ENCODE results near the gene MAP2K7.

MAP2K7 gene

DNA sequence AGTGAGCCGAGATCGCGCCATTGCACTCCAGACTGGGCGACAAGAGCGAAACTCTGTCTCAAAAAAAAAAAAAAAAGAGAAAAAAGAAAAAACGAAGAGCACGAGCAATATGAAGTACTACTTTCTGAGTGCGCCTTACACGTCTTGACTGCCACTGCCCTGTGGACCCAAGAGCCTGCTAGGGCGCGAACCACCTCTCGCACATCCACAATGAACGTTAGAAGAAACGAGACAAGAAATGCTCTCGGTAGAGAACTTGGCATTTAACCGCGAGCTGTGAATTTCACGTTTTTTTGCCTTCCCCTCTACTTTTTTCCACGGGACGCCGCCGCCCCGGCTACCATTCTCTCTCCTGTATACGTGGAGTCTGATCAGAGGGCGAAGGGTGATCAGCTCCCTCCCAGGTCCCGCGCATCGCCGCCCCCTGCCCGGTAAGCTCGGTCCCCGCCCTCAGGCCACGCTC is 39.3 kb downstream of the MAP2K7 start:
- Histone ChIP-seq H3K9me2 (replicated peaks; ENCODE audit: low read depth, low read length) (no peaks in the 10 kb centered on the region), H3K4me1 (ENCODE audit: insufficient read depth, low read length, poor library complexity, severe bottlenecking) (peaks cover 6% of the 10 kb centered on the region), H3K4me2 (ENCODE audit: low read depth, low read length, poor library complexity, severe bottlenecking) (peak overlapping the region; percentile 65), H3K9ac (ENCODE audit: low read depth, low read length, poor library complexity, severe bottlenecking) (peak overlapping the region; percentile 90), H3K36me3 (ENCODE audit: insufficient read depth, low read length) (peaks cover 3% of the 10 kb centered on the region; the same call in 1 of the 2 replicates), H2AFZ (ENCODE audit: low read length) (peak overlapping the region; percentile 91), H3K27me3 (ENCODE audit: insufficient read depth, low read length, poor library complexity, severe bottlenecking) (no peaks in the 10 kb centered on the region), H3K9me3 (ENCODE audit: insufficient read depth, low read depth, low read length) (no peaks in the 10 kb centered on the region), H4K20me1 (ENCODE audit: insufficient read depth, low read length, poor library complexity, severe bottlenecking) (no peaks in the 10 kb centered on the region), H3K4me3 (ENCODE audit: low read length, poor library complexity, severe bottlenecking) (peak overlapping the region; percentile 80), H3K79me2 (ENCODE audit: insufficient read depth, low read length) (peaks cover 31% of the 10 kb centered on the region), H3F3A (ENCODE audit: low read depth) (no peaks in the 10 kb centered on the region)
- TF ChIP-seq EZH2phosphoT487 (IDR thresholded peaks at IDR 0.05; ENCODE audit: borderline replicate concordance): no peak
- TF ChIP-seq, protein P1, sequence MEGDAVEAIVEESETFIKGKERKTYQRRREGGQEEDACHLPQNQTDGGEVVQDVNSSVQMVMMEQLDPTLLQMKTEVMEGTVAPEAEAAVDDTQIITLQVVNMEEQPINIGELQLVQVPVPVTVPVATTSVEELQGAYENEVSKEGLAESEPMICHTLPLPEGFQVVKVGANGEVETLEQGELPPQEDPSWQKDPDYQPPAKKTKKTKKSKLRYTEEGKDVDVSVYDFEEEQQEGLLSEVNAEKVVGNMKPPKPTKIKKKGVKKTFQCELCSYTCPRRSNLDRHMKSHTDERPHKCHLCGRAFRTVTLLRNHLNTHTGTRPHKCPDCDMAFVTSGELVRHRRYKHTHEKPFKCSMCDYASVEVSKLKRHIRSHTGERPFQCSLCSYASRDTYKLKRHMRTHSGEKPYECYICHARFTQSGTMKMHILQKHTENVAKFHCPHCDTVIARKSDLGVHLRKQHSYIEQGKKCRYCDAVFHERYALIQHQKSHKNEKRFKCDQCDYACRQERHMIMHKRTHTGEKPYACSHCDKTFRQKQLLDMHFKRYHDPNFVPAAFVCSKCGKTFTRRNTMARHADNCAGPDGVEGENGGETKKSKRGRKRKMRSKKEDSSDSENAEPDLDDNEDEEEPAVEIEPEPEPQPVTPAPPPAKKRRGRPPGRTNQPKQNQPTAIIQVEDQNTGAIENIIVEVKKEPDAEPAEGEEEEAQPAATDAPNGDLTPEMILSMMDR (conservative IDR thresholded peaks at IDR 0.05; ENCODE audit: low read length): no peak

DNA sequence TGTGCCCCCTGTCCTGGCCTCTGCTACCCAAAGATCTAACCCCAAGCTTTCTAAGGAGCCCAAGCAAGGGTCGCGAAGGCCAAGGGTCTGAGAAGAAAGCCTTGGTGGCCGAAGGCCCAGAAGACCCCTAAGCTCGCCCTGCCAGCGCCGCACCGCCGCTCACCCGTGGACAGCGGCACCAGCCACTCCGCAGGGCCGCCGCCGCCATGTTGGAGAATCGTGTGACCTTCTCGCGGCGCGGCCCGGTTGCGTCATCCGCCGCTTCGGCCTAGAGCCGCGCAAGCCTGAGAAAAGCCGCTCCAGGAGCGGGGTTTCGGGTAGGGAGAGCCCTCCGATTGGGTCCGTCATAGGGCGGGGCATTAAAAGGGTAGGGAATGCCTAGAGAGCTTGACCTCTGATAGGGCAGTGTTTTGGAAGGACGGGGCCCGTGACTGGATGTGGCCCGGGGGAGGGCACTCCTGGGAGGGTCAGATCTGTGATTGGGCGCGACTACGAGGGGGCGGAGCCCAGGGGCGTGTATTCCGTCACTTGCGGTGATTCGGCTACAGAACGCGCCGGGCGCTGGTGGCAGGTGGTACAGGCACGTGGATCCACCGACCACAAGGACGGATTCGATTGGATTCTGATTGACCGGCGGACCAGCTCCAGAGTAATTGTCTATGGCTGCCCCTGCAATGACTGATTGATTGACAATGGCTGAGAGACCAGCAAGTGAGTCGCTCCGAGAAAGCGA is 39.9 kb downstream of the MAP2K7 start, which contains the start of gene TIMM44:
TSS of gene TIMM44 (minus strand) at position 223 of the 733 bp plus-strand sequence. CDS start at position 208, 15 bp downstream.
- Histone ChIP-seq H3K9me2 (replicated peaks; ENCODE audit: low read depth, low read length) (no peaks in the 10 kb centered on the region), H3K9ac (ENCODE audit: low read depth, low read length, poor library complexity, severe bottlenecking) (peak within 1 kb of the TSS; percentile 90), H3K27me3 (ENCODE audit: insufficient read depth, low read length, poor library complexity, severe bottlenecking) (no peaks in the 10 kb centered on the region), H3K79me2 (ENCODE audit: insufficient read depth, low read length) (peaks cover 31% of the 10 kb centered on the region), H3K4me1 (ENCODE audit: insufficient read depth, low read length, poor library complexity, severe bottlenecking) (peaks cover 6% of the 10 kb centered on the region), H3K4me3 (ENCODE audit: low read length, poor library complexity, severe bottlenecking) (peak within 1 kb of the TSS; percentile 80), H3K36me3 (ENCODE audit: insufficient read depth, low read length) (no peaks in the 10 kb centered on the region), H2AFZ (ENCODE audit: low read length) (peak within 1 kb of the TSS; percentile 91), H3F3A (ENCODE audit: low read depth) (no peaks in the 10 kb centered on the region), H3K9me3 (ENCODE audit: insufficient read depth, low read depth, low read length) (no peaks in the 10 kb centered on the region), H4K20me1 (ENCODE audit: insufficient read depth, low read length, poor library complexity, severe bottlenecking) (no peaks in the 10 kb centered on the region), H3K4me2 (ENCODE audit: low read depth, low read length, poor library complexity, severe bottlenecking) (peak within 1 kb of the TSS; percentile 89)
- no peak for TF ChIP-seq EZH2phosphoT487 (IDR thresholded peaks at IDR 0.05; ENCODE audit: borderline replicate concordance)
- TF ChIP-seq, protein P1 (conservative IDR thresholded peaks at IDR 0.05; ENCODE audit: low read length): no peak

GRCh38 chr19:7944177-7944761 is 40.6 kb downstream of the MAP2K7 start:
- Histone ChIP-seq H3K4me2 (ENCODE audit: low read depth, low read length, poor library complexity, severe bottlenecking) (peak overlapping the region; percentile 89), H4K20me1 (ENCODE audit: insufficient read depth, low read length, poor library complexity, severe bottlenecking) (no peaks in the 10 kb centered on the region), H3K9me2 (replicated peaks; ENCODE audit: low read depth, low read length) (no peaks in the 10 kb centered on the region), H3K4me3 (ENCODE audit: low read length, poor library complexity, severe bottlenecking) (peak overlapping the region; percentile 80), H3K79me2 (ENCODE audit: insufficient read depth, low read length) (peaks cover 31% of the 10 kb centered on the region), H3K4me1 (ENCODE audit: insufficient read depth, low read length, poor library complexity, severe bottlenecking) (peaks cover 6% of the 10 kb centered on the region), H2AFZ (ENCODE audit: low read length) (peak overlapping the region; percentile 80), H3K27me3 (ENCODE audit: insufficient read depth, low read length, poor library complexity, severe bottlenecking) (no peaks in the 10 kb centered on the region), H3K9me3 (ENCODE audit: insufficient read depth, low read depth, low read length) (no peaks in the 10 kb centered on the region), H3F3A (ENCODE audit: low read depth) (no peaks in the 10 kb centered on the region), H3K36me3 (ENCODE audit: insufficient read depth, low read length) (no peaks in the 10 kb centered on the region), H3K9ac (ENCODE audit: low read depth, low read length, poor library complexity, severe bottlenecking) (peak overlapping the region; percentile 60)
- no peak for TF ChIP-seq EZH2phosphoT487 (IDR thresholded peaks at IDR 0.05; ENCODE audit: borderline replicate concordance)
- TF ChIP-seq, protein P1 (conservative IDR thresholded peaks at IDR 0.05; ENCODE audit: low read length): peak; percentile 95

All from Loucy (cell line).